M059J (cell line): Measurements from ENCODE around the gene PNLIPRP3. TPM values are rescaled to one million over a fixed set of nuclear protein-coding genes. Genes with fewer than 3 reads are reported as not detected.

Experiments
- DNase-seq: peaks from one replicate; pipeline ENCODE4 v3.0.0-alpha.2; 2012; ENCODE audit warnings: low read depth
- total RNA-seq: library from RNA; depleted of rRNA; stranded (reverse); fragments of >200 nt; shearing (Covaris generic); gene quantifications from 2 replicates; pipeline ENCODE4 v1.2.3, GENCODE V29; 2014

The PNLIPRP3 gene
- total RNA-seq, 1 experiment from 2014 or later = not detected

GRCh38 chr10:116450861-116451260 is 23.2 kb downstream of the PNLIPRP3 start:
- no peak for DNase-seq

- DNase-seq = no peak
These were observed 24.2 kb downstream of the PNLIPRP3 start for GRCh38 chr10:116451711-116452337.

GRCh38 chr10:116452338-116452720 is 24.7 kb downstream of the PNLIPRP3 start:
- no peak for DNase-seq

GRCh38 chr10:116457488-116457887 is 29.8 kb downstream of the PNLIPRP3 start:
- DNase-seq = no peak

- no peak for DNase-seq
These were observed 32.6 kb downstream of the PNLIPRP3 start for GRCh38 chr10:116460219-116460618.

- no peak for DNase-seq
These were observed 34.0 kb downstream of the PNLIPRP3 start for GRCh38 chr10:116461680-116462079.

GRCh38 chr10:116464257-116464656 is 36.6 kb downstream of the PNLIPRP3 start:
- DNase-seq = no peak

GRCh38 chr10:116465546-116465945 is 37.9 kb downstream of the PNLIPRP3 start:
- peak; percentile 2 for DNase-seq

- no peak for DNase-seq
These were observed 39.2 kb downstream of the PNLIPRP3 start for GRCh38 chr10:116466715-116467422.

- DNase-seq = peak; percentile 17
These were observed 41.8 kb downstream of the PNLIPRP3 start for GRCh38 chr10:116469437-116469836.

- peak; percentile 35 for DNase-seq
These were observed 42.4 kb downstream of the PNLIPRP3 start for GRCh38 chr10:116470071-116470470.

GRCh38 chr10:116470768-116471415 is 43.2 kb downstream of the PNLIPRP3 start:
- peak; percentile 42 for DNase-seq

GRCh38 chr10:116472891-116473290 is 45.2 kb downstream of the PNLIPRP3 start:
- no peak for DNase-seq

- DNase-seq = no peak
These were observed 48.2 kb downstream of the PNLIPRP3 start for GRCh38 chr10:116475866-116476265.

GRCh38 chr10:116476461-116476860 is 48.8 kb downstream of the PNLIPRP3 start:
- DNase-seq = no peak

GRCh38 chr10:116477986-116478664 is 50.5 kb downstream of the PNLIPRP3 start:
- no peak for DNase-seq

- DNase-seq = no peak
These were observed 59.3 kb downstream of the PNLIPRP3 start for GRCh38 chr10:116486770-116487448.

- no peak for DNase-seq
These were observed 60.1 kb downstream of the PNLIPRP3 start for GRCh38 chr10:116487522-116488430.

GRCh38 chr10:116489460-116489859 is 61.8 kb downstream of the PNLIPRP3 start:
- no peak for DNase-seq

GRCh38 chr10:116490028-116490662 is 62.5 kb downstream of the PNLIPRP3 start:
- DNase-seq = peak; percentile 19
